A549 treated with GW870086 at 1 μM for 4 hours (cell line): ENCODE data around the gene CD300LB. TPM values are rescaled to one million over a fixed set of nuclear protein-coding genes. Genes with fewer than 3 reads are reported as not detected.

ENCODE experiments used
- total RNA-seq: library from RNA; stranded (reverse); fragments of 200-300 nt; extraction: Qiagen RNA extraction; gene quantifications from 5 replicates; pipeline ENCODE4 v1.2.3, GENCODE V29; 2022; ENCODE audit warnings: low read depth

Gene CD300LB
- 0.05 to 0.17 TPM (median 0.10 TPM) in 4 of 5 replicates, not detected in the other for total RNA-seq

DNA sequence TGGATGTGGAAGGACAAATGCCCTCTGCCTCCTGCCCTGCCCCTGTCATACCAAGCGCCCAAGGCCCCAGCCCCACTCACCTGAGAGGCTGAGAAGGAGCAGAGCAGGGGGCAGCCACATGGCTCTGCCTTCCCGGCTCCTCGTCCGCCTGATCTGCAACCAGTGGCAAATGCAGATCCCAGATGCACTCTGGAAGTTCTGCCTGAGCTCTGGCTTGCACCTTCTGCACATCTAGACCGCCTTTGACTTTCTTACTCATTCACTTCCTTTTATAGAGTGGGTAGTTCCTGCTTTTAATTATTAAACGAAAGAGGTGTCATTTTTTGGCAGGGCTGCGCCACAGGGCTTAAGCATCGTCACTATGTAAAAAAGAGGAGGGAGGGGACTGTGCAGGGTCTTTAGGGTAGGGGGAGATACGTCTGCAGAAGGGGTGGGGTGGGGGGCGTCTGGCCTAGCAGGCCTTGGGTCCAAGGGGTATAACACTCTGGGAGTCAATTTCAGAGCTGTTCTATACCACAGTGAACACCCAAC is at the start of gene CD300LB:
Gene CD300LB (minus strand): TSS at position 245 of the 531 bp plus-strand sequence. CDS start 125 bp downstream, at position 120.

DNA sequence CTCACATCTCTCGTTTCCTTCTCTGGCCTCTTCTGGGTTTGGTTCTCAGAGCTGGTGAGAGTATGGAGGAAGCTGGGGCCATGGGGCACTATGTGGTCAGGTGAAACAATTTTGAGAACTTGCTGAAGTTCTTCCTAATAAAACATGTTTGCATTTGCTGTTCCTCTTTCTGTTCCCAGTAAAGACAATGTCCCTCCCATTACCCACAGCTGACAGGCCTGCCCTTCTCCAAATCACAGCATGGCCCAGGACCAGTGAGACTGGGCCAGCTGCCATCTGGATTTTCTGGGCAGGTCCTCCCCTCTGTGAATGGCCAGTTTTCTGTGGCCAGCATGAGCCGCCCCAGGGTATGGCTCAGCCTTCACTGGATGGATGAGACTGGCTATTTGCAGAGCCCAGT is 36.1 kb upstream of the CD300LB start, which contains the start of gene CD300H:
Gene CD300H (minus strand): TSS at position 113 of the 400 bp plus-strand sequence.

DNA sequence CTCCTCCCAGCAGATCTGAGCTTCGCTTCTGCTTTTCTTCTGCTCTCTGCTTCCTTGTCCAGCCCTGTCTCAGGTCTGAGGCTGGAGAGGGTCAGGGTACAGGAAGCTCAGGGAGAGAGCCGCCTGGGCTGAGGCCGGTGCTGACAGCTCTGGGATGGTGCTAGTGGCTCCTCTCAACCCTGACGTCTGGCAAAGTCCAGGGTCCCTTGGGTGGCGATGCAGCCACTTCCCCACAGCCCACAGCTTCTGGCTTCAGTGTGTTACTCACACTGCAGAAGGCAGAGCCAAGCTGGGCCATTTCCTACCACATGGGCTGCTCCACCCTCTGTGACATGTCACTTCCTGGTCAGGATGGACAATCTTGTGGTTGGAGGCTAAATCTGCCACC is 14.6 kb upstream of the CD300LB start, which contains the start of gene CD300C:
Gene CD300C (minus strand): TSS at position 273 of the 388 bp plus-strand sequence. CDS start 333 bp downstream, outside the sequence.

Other genes starting within 250 kb of the CD300LB start
- 0.03 to 0.08 TPM in 2 of 5 replicates, not detected in the others for gene KIF19, start 205.2 kb downstream of the CD300LB start, total RNA-seq
- gene BTBD17, start 169.6 kb downstream of the CD300LB start, total RNA-seq = not detected in 5 replicates
- not detected in 5 replicates for gene GPR142, start 164.0 kb downstream of the CD300LB start, total RNA-seq
- 51.5 to 76.5 TPM (median 69.0 TPM) in 5 replicates for gene GPRC5C, start 99.4 kb downstream of the CD300LB start, total RNA-seq
- not detected in 5 replicates for gene CD300A, start 64.8 kb downstream of the CD300LB start, total RNA-seq
- gene CD300C, start 14.6 kb upstream of the CD300LB start, total RNA-seq = 0.18 to 0.35 TPM (median 0.22 TPM) in 5 replicates
- 0.29 to 1.9 TPM (median 0.50 TPM) in 5 replicates for gene CD300H, start 36.0 kb upstream of the CD300LB start, total RNA-seq
- gene CD300LD, start 60.8 kb upstream of the CD300LB start, total RNA-seq = not detected in 5 replicates
- gene CD300E, start 92.3 kb upstream of the CD300LB start, total RNA-seq = not detected in 5 replicates
- not detected in 5 replicates for gene CD300LF, start 181.4 kb upstream of the CD300LB start, total RNA-seq
- 1.1 to 1.4 TPM (median 1.3 TPM) in 5 replicates for gene RAB37, start 205.8 kb upstream of the CD300LB start, total RNA-seq
- gene NHERF1, start 217.2 kb upstream of the CD300LB start, total RNA-seq = 34.8 to 45.4 TPM (median 44.6 TPM) in 5 replicates
- gene NAT9, start 244.9 kb upstream of the CD300LB start, total RNA-seq = 46.7 to 62.2 TPM (median 56.4 TPM) in 5 replicates